Measurements from ENCODE around the gene TNRC6C.
"Not testable (repeated sequence)": the region's sequence is repeated elsewhere in the genome, so short reads cannot be mapped to it uniquely, and the experiment has no call there.

Gene TNRC6C

GRCh38 chr17:78066976-78067375 lies 108.5 kb downstream of the TNRC6C start:
- H3K4me3 ChIP-seq (ENCODE audit: low read depth, low read length); H3K27ac ChIP-seq (ENCODE audit: low read depth, low read length); H3K9ac ChIP-seq (ENCODE audit: low read length); H3K4me1 ChIP-seq (ENCODE audit: control insufficient read depth, insufficient read depth, low read length); H3K27me3 ChIP-seq (ENCODE audit: control insufficient read depth, insufficient read depth, low read length); H3K9me3 ChIP-seq (ENCODE audit: control insufficient read depth, insufficient read depth, low read depth, low read length): not testable (repeated sequence)
- H3K36me3 ChIP-seq (ENCODE audit: control insufficient read depth, insufficient read depth, low read length), result peaks cover 51% of the 10 kb centered on the region

DNA sequence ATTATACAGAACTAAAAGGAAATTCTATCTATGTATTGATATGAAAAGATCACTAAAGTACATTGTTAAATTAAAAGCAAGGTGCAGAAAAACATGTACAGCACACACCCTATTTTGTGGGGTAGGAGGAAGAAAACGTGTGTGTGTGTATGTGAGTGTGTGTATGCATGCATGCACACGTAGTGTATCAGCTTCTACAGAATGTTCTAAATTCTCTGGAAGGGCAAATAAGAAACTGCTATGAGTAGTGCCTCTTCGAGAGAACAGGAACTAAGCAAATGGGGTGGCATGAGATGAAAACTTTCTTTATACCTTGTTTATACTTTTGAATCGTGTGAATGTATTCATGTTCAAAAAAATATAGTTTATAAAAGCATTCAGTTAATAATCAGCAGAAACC lies 111.2 kb downstream of the TNRC6C start:
- no peak overlapping the region for H3K27ac ChIP-seq (ENCODE audit: low read depth, low read length)
- H3K9ac ChIP-seq (ENCODE audit: low read length), result no peak overlapping the region
- H3K36me3 ChIP-seq (ENCODE audit: control insufficient read depth, insufficient read depth, low read length), result peaks cover 78% of the 10 kb centered on the region

DNA sequence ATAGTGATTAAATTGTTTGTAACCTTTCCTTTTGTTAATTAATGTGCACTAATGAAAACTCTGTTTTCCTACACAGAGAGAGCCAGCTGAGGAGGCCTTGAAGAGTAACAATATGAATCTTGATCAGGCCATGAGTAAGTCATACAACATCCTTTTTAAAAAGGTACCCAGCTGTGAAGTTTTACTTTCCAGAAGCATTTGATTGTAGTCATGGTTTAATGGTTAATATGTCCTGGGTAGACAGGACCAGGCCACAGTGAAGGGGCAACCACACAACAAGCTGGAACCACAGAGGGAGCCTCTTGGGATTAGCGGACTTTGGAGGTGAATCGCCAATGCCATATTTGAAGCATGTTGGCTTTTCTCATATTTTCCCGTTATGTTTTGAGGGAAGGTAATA lies 114.5 kb downstream of the TNRC6C start:
- H3K36me3 ChIP-seq (ENCODE audit: control insufficient read depth, insufficient read depth, low read length), result peaks cover 92% of the 10 kb centered on the region
- no peaks in the 10 kb centered on the region for H3K9me3 ChIP-seq (ENCODE audit: control insufficient read depth, insufficient read depth, low read depth, low read length)
- no peak overlapping the region for H3K4me3 ChIP-seq (ENCODE audit: low read depth, low read length)
- H3K27ac ChIP-seq (ENCODE audit: low read depth, low read length), result no peak overlapping the region
- no peak overlapping the region for H3K9ac ChIP-seq (ENCODE audit: low read length)
- H3K4me1 ChIP-seq (ENCODE audit: control insufficient read depth, insufficient read depth, low read length), result no peaks in the 10 kb centered on the region
- H3K27me3 ChIP-seq (ENCODE audit: control insufficient read depth, insufficient read depth, low read length), result no peaks in the 10 kb centered on the region

More for the DNA sequence above, 111.2 kb downstream of the TNRC6C start:
- no peaks in the 10 kb centered on the region for H3K27me3 ChIP-seq (ENCODE audit: control insufficient read depth, insufficient read depth, low read length)
- H3K9me3 ChIP-seq (ENCODE audit: control insufficient read depth, insufficient read depth, low read depth, low read length), result no peaks in the 10 kb centered on the region
- H3K4me1 ChIP-seq (ENCODE audit: control insufficient read depth, insufficient read depth, low read length), result no peaks in the 10 kb centered on the region
- H3K4me3 ChIP-seq (ENCODE audit: low read depth, low read length), result no peak overlapping the region

- Histone ChIP-seq H3K4me3 (ENCODE audit: low read depth, low read length) (no peak overlapping the region), H3K36me3 (ENCODE audit: control insufficient read depth, insufficient read depth, low read length) (peaks cover 94% of the 10 kb centered on the region), H3K27me3 (ENCODE audit: control insufficient read depth, insufficient read depth, low read length) (no peaks in the 10 kb centered on the region), H3K9me3 (ENCODE audit: control insufficient read depth, insufficient read depth, low read depth, low read length) (no peaks in the 10 kb centered on the region), H3K9ac (ENCODE audit: low read length) (no peak overlapping the region), H3K4me1 (ENCODE audit: control insufficient read depth, insufficient read depth, low read length) (no peaks in the 10 kb centered on the region), H3K27ac (ENCODE audit: low read depth, low read length) (no peak overlapping the region)
Observed at GRCh38 chr17:78075011-78075410, 116.5 kb downstream of the TNRC6C start.

DNA sequence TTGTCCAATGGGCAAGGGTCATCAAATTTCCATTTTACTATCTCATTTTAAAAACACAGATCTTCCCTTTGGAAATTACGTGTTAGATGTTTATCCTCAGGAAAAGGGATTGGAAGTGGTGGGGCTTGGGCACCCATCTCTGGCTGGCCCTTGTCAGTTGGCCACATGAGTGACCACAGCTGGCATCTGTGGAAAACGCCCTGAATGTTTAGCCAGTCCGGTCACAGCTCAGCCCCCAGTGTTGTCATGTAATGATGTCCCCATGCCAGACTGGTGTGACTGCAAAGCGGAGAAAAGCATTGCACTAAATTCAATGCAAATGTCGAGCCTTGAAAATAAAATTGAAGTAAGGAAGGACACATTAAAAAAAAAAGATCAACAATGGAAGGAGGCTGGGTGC lies 117.0 kb downstream of the TNRC6C start:
- H3K9me3 ChIP-seq (ENCODE audit: control insufficient read depth, insufficient read depth, low read depth, low read length), result no peaks in the 10 kb centered on the region
- H3K27ac ChIP-seq (ENCODE audit: low read depth, low read length), result no peak overlapping the region
- no peak overlapping the region for H3K9ac ChIP-seq (ENCODE audit: low read length)
- no peaks in the 10 kb centered on the region for H3K27me3 ChIP-seq (ENCODE audit: control insufficient read depth, insufficient read depth, low read length)
- H3K4me3 ChIP-seq (ENCODE audit: low read depth, low read length), result no peak overlapping the region
- H3K36me3 ChIP-seq (ENCODE audit: control insufficient read depth, insufficient read depth, low read length), result peaks cover 91% of the 10 kb centered on the region
- H3K4me1 ChIP-seq (ENCODE audit: control insufficient read depth, insufficient read depth, low read length), result no peaks in the 10 kb centered on the region

DNA sequence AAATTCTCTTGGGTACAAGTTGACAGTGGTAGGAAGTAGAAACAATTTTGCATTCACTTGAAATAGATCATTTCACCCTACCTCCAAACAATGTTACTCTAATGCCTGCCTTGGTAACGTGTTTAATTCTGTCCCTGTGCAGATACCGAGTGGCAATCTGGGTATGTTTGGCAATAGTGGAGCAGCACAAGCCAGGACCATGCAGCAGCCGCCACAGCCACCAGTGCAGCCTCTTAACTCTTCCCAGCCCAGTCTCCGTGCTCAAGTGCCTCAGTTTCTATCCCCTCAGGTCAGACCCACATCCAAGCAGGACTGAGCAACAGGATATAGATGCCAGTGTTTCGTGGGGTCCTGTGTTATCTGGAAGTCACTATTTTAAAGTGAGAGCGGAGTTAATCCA lies 120.8 kb downstream of the TNRC6C start:
- Histone ChIP-seq H3K9me3 (ENCODE audit: control insufficient read depth, insufficient read depth, low read depth, low read length) (no peaks in the 10 kb centered on the region), H3K27me3 (ENCODE audit: control insufficient read depth, insufficient read depth, low read length) (no peaks in the 10 kb centered on the region), H3K4me1 (ENCODE audit: control insufficient read depth, insufficient read depth, low read length) (no peaks in the 10 kb centered on the region), H3K9ac (ENCODE audit: low read length) (no peak overlapping the region), H3K4me3 (ENCODE audit: low read depth, low read length) (no peak overlapping the region), H3K36me3 (ENCODE audit: control insufficient read depth, insufficient read depth, low read length) (peaks cover 84% of the 10 kb centered on the region), H3K27ac (ENCODE audit: low read depth, low read length) (no peak overlapping the region)

GRCh38 chr17:78081551-78081950 lies 123.0 kb downstream of the TNRC6C start:
- Histone ChIP-seq H3K9me3 (ENCODE audit: control insufficient read depth, insufficient read depth, low read depth, low read length) (no peaks in the 10 kb centered on the region), H3K27me3 (ENCODE audit: control insufficient read depth, insufficient read depth, low read length) (no peaks in the 10 kb centered on the region), H3K4me3 (ENCODE audit: low read depth, low read length) (no peak overlapping the region), H3K9ac (ENCODE audit: low read length) (no peak overlapping the region), H3K4me1 (ENCODE audit: control insufficient read depth, insufficient read depth, low read length) (no peaks in the 10 kb centered on the region), H3K36me3 (ENCODE audit: control insufficient read depth, insufficient read depth, low read length) (peaks cover 65% of the 10 kb centered on the region), H3K27ac (ENCODE audit: low read depth, low read length) (no peak overlapping the region)

- not testable (repeated sequence) for H3K4me3 ChIP-seq (ENCODE audit: low read depth, low read length); H3K27ac ChIP-seq (ENCODE audit: low read depth, low read length); H3K9ac ChIP-seq (ENCODE audit: low read length); H3K27me3 ChIP-seq (ENCODE audit: control insufficient read depth, insufficient read depth, low read length); H3K4me1 ChIP-seq (ENCODE audit: control insufficient read depth, insufficient read depth, low read length); H3K9me3 ChIP-seq (ENCODE audit: control insufficient read depth, insufficient read depth, low read depth, low read length)
- peaks cover 65% of the 10 kb centered on the region for H3K36me3 ChIP-seq (ENCODE audit: control insufficient read depth, insufficient read depth, low read length)
Observed at GRCh38 chr17:78082355-78082872, 123.9 kb downstream of the TNRC6C start.

- H3K4me1 ChIP-seq (ENCODE audit: control insufficient read depth, insufficient read depth, low read length), result no peaks in the 10 kb centered on the region
- no peaks in the 10 kb centered on the region for H3K27me3 ChIP-seq (ENCODE audit: control insufficient read depth, insufficient read depth, low read length)
- H3K9ac ChIP-seq (ENCODE audit: low read length), result no peak overlapping the region
- peaks cover 65% of the 10 kb centered on the region for H3K36me3 ChIP-seq (ENCODE audit: control insufficient read depth, insufficient read depth, low read length)
- no peak overlapping the region for H3K27ac ChIP-seq (ENCODE audit: low read depth, low read length)
- H3K4me3 ChIP-seq (ENCODE audit: low read depth, low read length), result no peak overlapping the region
- no peaks in the 10 kb centered on the region for H3K9me3 ChIP-seq (ENCODE audit: control insufficient read depth, insufficient read depth, low read depth, low read length)
Observed at GRCh38 chr17:78082988-78083387, 124.5 kb downstream of the TNRC6C start.

DNA sequence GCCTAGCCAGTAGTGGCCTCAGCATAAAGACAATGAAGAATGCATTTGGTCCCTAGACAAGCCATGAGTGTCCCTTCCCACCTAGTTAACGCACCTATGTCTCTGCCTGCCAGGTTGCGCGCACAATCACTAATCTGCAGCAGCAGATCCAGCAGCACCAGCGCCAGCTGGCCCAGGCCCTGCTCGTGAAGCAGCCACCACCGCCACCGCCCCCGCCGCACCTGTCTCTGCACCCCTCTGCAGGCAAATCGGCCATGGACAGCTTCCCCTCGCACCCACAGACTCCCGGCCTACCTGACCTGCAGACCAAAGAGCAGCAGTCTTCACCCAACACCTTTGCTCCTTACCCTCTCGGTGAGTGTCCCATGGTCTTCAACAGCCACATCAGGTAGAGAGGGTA lies 128.2 kb downstream of the TNRC6C start:
- Histone ChIP-seq H3K27ac (ENCODE audit: low read depth, low read length) (no peak overlapping the region), H3K36me3 (ENCODE audit: control insufficient read depth, insufficient read depth, low read length) (peaks cover 66% of the 10 kb centered on the region), H3K27me3 (ENCODE audit: control insufficient read depth, insufficient read depth, low read length) (no peaks in the 10 kb centered on the region), H3K9me3 (ENCODE audit: control insufficient read depth, insufficient read depth, low read depth, low read length) (no peaks in the 10 kb centered on the region), H3K4me3 (ENCODE audit: low read depth, low read length) (no peak overlapping the region), H3K4me1 (ENCODE audit: control insufficient read depth, insufficient read depth, low read length) (no peaks in the 10 kb centered on the region), H3K9ac (ENCODE audit: low read length) (no peak overlapping the region)

- Histone ChIP-seq H3K27me3 (ENCODE audit: control insufficient read depth, insufficient read depth, low read length) (no peaks in the 10 kb centered on the region), H3K36me3 (ENCODE audit: control insufficient read depth, insufficient read depth, low read length) (peaks cover 67% of the 10 kb centered on the region), H3K4me3 (ENCODE audit: low read depth, low read length) (no peak overlapping the region), H3K27ac (ENCODE audit: low read depth, low read length) (no peak overlapping the region), H3K4me1 (ENCODE audit: control insufficient read depth, insufficient read depth, low read length) (no peaks in the 10 kb centered on the region), H3K9me3 (ENCODE audit: control insufficient read depth, insufficient read depth, low read depth, low read length) (no peaks in the 10 kb centered on the region), H3K9ac (ENCODE audit: low read length) (no peak overlapping the region)
Observed at GRCh38 chr17:78088529-78088928, 130.0 kb downstream of the TNRC6C start.
